Endometrial microvascular endothelial cells (primary cell): ENCODE data around the gene MAGEF1. TPM values are rescaled to one million over a fixed set of nuclear protein-coding genes. Genes with fewer than 3 reads are reported as not detected.
"Not testable (repeated sequence)": the region's sequence is repeated elsewhere in the genome, so short reads cannot be mapped to it uniquely, and the experiment has no call there.

Experiments used
- in situ Hi-C: cut with HindIII; loops from 2 replicates; pipeline ENCODE4 v1.10.0; 2017; ENCODE audit warnings: low sequenced_read_pairs, low pct_unique_long_range_greater_than_20kb; ENCODE audit errors: inconsistent ontology term
- total RNA-seq: library from RNA; depleted of rRNA; stranded (reverse); fragments of >200 nt; gene quantifications from one replicate; pipeline ENCODE4 v1.2.3, GENCODE V29; 2015; ENCODE audit errors: inconsistent ontology term

MAGEF1 gene
- total RNA-seq, 1 donor from 2014 or later, result 13.3 TPM

DNA sequence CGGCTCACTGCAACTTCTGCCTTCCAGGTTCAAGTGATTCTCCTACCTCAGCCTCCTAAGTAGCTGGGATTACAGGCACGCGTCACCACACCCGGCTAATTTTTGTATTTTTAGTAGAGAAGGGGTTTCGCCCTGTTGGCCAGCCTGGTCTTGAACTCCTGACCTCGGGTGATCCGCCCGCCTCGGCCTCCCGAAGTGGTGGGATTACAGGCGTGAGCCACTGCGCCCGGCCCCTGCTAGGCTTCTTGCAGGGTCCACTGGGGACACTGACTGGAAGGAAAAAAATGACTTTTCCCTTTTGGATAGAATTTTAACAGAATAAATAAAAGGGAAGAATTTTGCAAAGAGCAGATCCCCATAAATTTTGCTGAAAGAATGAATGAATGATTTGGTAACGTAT is 17.3 kb upstream of the MAGEF1 start:
- in situ Hi-C loops, result not testable (repeated sequence)

DNA sequence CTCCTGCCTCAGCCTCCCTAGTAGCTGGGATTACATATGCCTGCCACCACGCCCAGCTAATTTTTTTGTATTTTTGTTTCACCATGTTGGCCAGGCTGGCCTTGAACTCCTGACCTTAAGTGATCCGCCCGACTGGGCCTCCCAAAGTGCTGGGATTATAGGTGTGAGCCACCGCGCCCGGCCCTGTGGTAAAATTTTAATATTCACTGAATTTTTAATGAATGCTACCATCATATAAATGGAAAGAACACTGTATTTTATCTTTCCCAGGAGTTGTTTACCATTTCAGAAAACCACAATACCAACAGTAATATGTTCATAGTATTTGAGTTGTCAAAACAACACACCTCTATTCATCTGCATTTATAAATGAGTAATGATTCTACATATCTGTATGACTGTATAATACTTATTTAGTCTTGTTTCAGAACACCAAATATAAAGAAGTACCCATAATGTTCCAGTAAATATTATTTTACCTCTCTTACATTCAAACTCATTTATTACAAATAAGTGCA is 16.2 kb upstream of the MAGEF1 start:
- in situ Hi-C loops, result no loop called here

DNA sequence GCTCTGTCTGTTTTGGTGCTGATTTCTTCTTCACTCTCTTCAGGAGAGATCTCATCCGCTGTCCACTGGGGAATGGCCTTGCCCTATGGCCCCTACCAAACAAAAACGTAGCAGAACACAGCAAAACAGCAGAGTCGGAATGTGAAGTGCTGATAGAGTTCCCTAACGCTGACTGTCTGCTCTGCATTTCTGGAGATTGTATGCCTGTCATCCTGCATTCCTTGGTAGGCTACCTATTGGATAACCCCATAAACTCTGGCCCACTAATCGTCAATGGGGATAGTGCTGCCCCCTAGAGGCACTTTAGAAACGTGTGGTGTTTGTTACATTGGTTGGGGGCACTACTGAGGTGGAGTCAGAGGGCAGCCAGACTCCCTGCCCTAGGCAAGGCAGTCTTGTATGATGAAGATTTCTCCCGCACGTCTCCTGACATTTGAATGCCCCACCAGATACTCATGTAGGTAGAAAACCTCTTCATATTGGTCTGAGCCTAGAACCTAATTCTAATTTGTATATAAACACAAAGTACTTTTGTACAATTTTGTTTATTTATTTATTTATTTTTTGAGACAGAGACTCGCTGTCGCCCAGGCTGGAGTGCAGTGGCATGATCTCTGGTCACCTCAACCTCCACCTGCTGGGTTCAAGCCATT is 15.6 kb upstream of the MAGEF1 start:
- in situ Hi-C loops, result no loop called here

DNA sequence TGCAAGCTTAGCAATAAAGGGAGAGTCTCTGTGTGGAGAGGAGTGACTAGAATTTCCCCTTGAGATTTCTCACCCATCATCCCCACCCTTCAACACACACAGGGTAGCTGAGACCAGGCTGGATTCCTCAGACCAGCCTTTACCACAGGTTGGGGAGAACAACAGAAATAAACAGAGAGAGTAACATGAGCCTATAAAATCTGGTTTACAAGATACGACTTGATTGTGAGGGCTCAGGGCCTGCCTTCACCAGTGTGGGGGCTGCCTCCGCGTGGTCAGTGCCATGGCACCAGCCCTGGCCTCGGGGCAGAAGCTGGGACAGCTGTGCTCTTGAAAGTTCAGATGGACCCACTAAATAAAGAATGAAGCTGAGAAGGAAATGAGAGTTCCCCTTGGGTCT is 14.6 kb upstream of the MAGEF1 start:
- in situ Hi-C loops, result no loop called here

DNA sequence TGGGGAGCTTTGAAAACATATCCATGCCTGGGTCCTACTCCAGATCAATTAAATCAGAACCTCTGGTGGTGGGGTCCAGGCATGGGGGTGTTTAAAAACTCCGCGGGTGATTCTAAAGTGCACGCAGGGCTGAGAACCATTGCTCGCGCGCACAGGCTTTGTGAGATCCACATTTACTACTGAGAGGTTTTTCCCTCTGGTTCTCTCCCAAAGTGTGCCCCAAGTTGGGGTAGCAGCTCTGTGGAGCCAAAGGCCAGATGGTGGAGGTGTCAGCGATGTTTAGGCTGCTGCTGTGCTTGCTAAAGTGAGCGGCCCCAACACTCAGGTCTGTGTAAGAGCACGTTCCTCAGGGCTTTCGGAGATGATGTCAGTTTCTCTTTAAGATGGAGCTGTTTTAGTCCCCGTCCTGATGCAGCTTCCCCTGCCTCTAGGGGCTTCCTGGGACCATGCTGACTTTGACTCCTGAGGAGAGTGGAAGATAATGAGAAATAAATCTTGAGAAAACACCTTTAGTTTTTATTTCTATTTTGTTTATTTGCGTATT is 13.4 kb upstream of the MAGEF1 start:
- in situ Hi-C loops, result no loop called here

DNA sequence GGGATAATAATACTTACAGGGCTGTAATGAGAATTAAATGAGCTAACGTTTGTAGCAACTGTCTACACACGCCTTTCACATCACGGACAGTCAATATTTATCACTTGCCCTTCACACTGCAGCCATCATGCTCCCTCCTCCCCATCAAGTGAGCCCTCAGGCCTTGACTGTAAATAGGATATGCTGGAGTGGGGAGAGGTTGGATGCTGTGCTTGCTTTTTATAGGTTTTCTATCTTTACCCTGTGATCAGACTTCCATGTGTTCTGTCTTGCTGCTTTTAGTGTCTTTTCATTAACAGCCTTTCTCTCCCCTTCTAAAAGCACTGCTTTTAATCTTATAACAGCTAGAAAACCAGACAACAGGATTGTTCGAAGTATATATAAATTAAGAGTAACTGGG is 12.8 kb upstream of the MAGEF1 start:
- in situ Hi-C loops, result no loop called here

DNA sequence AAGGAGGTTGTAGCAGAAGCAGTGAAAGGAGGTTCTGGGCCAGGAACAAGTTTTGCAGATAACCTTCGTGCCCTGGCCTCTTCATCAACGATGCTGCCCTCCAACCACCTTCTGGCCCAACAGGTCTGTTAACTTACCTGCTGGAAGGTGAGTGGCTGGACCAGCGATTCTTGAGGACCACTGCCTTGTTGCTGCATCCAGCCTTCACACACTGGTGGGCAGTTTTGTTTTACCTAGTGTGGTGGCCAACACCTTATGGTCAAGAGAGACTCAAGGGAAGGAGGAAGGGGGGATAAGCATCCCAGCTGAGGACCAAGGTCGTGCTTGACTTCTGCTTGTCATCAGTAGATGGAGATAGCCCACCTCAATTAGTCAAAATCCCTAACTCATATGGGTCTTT is 7.8 kb upstream of the MAGEF1 start:
- in situ Hi-C loops, result no loop called here

DNA sequence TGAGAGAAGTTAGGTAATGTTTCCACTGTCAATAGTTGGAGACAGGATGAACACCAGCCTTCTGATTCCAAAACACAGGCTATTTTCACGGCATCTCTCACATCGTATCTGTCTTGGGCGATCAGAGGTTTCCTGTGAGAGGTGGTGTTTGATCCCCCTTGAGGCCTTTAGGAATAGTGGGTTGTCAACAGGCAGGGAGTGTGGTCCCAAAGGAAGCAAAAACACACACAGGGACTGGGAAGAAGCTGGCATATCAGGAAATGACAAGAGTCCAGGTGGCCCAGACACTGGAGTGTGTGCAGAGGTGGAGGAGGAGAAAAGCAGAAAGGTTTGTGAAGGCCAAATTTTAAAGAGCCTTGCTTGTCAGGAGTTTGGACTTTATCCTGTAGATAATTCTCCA is 6.6 kb upstream of the MAGEF1 start:
- in situ Hi-C loops, result no loop called here

DNA sequence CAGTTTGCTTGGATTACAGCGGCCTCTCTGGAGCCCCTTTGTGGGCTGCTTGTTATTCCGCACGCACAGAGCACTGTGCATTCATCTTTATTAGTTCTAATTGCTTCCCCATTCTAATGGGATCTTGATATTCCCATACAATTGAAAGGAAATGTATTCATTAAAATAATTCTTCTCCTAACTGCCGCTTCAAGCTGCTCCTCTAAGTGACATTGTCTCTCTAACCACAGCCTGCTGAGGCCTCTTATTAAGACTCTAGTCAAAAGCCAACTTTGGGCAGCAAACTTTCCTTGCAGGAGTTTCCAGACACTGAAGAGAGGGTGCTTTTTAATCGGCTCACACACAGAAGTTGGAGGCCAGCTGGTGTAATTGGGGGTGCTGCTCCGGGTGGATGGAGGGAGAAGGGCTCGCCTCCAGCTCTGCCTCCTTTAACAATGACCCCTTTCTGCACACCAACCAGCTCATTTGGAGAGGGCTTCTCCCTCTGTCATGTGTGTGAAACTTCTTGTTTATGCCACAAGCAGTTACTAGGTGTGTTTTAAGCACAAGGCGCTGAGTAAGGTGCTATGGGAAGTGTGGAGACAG is 5.6 kb upstream of the MAGEF1 start:
- in situ Hi-C loops, result no loop called here

DNA sequence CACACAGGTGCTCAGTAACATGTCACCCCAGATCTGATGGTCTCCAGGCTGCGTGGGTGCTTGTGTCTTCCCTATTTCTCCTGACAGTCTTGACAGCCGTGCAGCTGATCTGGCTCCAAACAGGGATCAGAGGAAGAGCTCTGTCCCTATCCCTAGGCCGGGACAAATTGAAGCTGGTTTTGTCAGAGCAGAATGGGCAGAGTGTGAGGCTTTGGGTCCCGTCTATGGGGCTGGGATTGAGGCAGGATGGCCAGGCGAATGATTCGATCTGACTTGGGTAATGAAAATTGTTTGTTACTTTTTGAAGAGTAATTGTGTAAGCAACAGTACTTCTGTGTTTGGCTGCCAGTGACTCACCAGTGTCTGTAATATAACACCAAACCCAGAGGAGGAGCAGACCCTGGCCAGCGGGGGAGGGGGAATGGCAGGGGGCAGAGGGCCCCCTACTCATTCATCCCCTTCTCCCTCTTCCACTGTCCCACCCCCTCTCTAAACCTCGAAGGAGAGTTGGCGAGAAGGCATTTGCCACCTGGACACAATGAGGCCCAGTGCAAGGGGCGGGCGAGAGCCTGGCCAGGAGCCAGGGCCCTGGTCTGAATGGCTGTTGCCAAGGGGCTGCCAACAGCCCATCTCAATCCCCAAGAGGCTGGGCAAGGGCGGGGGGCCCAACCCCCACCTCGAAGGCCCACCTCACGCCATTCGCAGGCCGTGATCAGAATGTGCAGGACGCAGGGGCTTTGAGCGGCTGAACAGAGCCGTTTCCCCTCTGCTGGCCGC is 4.9 kb upstream of the MAGEF1 start:
- in situ Hi-C loops, result no loop called here

DNA sequence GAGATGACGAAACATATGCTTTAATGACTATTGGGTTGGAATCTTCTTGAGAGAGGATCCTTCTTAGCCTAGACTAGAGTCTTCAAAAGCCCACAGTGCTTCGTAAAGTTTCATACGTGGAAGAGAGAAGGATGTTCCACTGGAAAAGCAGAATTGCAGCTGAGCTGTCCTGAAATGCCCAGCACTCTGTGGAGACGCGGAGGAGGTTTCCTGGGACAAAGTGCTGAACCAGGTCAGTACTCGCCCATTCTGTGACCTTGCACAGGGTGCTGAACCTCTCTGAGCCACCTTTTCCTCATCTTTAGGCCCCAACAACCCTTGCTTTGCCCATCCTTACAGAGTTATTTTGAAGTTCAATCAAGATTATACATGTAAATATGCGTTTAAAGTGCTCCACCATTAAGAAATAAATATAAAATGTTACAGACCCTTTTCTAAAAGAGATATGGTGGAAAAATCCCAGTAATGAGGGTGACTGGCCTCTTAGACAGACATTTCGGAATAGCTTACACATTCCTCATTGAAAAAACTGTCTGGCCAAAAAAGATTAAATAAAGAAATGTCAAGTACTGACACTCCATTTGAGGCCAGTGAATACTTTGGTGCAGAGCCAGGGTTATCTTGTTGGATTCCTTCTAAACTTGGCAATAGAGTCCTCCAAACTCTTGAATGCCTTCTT is 4.2 kb upstream of the MAGEF1 start:
- in situ Hi-C loops, result no loop called here

DNA sequence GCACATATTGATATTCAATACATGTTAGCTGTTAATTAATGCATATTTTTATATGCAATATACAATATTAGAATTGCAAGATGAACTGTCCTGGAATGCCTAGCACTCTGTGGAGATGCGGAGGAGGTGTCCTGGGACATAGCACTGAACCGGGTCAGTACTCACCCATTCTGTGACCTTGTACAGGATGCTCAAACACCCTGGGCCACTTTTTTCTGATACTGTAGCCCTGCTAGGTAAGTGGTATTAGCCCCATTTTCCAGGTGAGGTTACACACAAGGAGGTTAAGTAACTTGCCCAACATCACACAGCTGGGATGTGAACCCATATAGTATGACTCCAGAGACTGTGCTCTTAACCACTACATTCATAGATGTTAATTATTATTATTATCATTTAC is 1.7 kb upstream of the MAGEF1 start:
- in situ Hi-C loops, result no loop called here

DNA sequence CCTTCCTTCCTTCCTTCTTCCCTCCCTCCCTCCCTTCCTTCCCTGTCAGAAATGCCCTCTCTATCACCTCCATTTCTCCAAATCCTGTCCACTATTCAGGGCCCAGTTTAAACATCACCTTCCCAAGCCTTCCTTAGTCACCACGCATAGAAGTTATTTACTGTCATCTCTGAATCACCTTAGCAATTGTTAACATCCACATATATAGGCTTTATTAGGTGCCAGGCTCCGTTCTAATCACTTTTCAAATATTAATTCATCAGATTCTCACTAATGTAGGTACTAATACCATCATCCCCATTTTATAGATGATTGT is 1.1 kb upstream of the MAGEF1 start:
- in situ Hi-C loops, result no loop called here

DNA sequence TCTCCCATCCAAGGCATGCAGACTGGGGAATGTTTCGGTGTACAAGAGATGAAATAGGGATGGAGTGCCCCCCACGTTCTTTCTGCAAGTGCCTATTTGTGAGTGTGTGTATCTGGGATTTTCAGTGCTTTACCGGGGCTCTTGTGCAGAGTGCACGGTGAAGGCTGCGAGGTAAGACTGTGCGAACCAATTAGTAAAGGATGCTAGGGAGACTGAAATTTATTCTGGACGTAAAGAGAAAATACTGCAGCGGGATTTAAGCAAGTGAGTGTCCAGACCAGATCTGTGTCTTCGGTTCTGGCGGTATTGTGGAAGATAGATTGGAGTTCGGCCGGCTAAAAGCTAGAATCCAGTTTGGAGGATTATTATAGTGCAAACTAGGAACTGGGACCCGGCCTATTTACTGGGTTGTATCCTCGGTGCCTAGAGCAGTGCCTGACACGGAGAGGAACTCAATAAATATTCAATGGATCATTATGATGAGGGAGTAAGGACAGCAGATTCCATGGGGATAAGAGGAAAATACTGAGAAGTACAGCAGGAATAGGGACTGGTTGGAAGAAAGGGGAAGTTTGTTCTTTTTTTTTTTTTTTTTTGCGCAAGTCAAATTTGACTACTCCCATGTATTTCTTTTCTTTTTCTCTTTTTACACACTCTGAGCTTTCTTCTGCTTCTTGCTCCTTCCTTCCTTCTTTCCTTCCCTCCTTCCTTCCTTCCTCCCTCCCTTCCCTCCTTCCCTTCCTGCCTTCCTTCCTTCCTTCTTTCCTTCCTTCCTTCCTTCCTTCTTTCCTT is 580 bp upstream of the MAGEF1 start:
- in situ Hi-C loops, result no loop called here

DNA sequence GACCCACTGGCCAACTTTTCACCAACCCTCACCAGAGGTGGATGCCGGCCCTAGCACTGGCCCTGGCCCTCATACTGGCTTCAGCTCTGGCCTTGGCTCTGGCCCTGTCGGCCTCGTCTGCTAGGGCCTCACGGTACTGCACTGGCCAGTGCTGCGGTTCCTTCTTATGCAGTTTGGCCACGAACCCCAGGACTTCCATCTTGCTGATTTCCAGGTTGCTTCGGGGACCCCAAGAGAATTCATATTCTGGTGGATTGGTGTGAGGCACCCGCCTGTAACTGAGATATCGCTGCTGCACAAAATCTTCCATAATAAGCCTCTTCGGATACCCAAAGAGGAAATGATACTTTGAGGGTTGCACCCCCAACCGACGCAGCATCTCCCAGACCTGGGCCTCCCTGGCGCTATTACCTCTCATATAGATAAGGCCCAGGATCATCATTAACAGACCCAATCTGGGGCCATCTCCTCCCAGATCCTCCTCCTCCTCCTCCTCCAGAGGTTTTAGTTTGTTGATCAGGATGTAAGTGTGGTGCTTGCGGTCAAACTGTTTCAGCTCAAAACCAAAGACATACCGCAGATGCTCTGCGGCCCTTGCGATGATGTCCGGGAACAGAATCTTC is 883 bp downstream of the MAGEF1 start:
- in situ Hi-C loops, result no loop called here

DNA sequence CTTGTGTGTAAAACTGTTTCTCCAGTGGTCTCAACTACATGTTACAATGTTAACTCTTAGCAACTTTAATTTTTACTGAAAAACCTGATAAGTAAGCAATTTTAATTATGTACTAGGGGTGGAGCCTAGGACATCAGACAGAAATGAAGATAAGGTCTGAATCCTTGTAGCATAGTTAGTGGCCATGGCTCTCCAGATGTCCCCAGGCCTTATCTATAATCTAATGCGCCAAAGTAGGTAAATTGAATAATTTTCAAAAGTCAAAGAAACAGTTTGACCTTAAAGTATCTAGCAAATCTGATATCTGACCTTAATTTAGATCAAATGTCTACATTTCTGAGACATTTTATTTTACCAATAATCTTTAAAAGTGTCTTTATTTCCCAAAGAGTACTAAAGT is 8.2 kb downstream of the MAGEF1 start:
- in situ Hi-C loops, result no loop called here

DNA sequence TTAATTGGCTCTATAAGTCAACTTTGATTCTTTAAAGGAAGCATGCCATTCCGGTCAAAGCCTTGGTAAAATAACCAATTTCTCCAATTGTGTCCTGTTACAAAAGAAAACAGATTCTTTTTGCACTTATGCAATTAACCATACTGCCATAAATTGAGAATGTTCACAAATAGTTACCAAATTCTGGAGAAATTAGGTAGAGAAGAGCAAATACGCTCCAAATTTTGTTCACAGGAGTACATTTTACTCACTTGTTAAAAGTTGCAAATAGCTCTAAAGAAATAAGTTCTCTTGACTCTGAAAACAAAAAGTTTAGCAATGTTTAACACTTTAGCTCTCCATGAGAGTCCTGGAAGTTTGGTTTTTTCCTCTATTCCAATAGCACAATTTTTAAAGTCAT is 11.1 kb downstream of the MAGEF1 start:
- in situ Hi-C loops, result no loop called here

DNA sequence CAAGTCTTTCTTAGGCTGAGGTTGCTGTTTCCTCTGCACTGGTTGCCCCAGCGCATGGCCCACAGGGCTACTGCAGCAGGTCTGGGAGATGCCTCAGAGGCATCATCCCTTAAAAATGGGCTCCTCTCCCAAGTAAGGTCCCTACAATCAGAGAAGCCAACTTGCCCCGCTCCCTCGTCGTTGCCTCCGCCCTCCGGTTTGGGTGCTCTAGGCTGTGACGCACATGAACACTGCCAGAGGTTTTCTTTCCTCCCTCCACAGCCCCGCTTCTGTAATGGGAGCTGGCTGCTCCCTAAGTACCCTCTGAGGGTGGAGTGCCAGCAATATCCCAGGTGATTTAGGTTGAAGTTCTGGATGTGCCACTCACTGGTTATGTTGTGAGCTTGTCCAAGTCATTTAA is 14.0 kb downstream of the MAGEF1 start:
- in situ Hi-C loops, result no loop called here
